HepG2 (cell line): Measurements from ENCODE around the gene TSNAXIP1. TPM values are rescaled to one million over a fixed set of nuclear protein-coding genes. Genes with fewer than 3 reads are reported as not detected.

Experiments
- ATAC-seq: fragments of 200-7000 bp; cut with Tn5 transposase; 3 replicates; pipeline ENCODE4 v1.9.1; 2020; ENCODE audit warnings: mild to moderate bottlenecking, moderate library complexity
- BruUV-seq: library from RNA; stranded (reverse); fragments of 400-500 nt; replicated peaks from 2 replicates; lab custom pipeline; 2021; lab: Mats Ljungman, UMichigan
- CTCF ChIA-PET: fragments of 300-600 bp; formaldehyde crosslinking; extraction: SDS; loops from one replicate; lab custom pipeline; 2021; ENCODE audit warnings: low total read pairs, inconsistent platforms, low intra/inter-chr PET ratio; lab: Yijun Ruan, JAX
- POLR2A ChIA-PET: fragments of 350-600 bp; sonication (Branson Sonifier 250); formaldehyde crosslinking; loops from one replicate; lab custom pipeline; 2020; ENCODE audit warnings: antibody characterized with exemption, inconsistent platforms; lab: Yijun Ruan, JAX
- DNase-seq: peaks from one replicate; pipeline ENCODE4 v3.0.0-alpha.2; 2015; ENCODE audit warnings: low spot score
- FAIRE-seq: peaks from 3 replicates; lab custom pipeline; 2011; peaks lifted over from hg19 to GRCh38; lab: Jason Lieb, UNC
- H2AFZ ChIP-seq: one replicate; pipeline ENCODE4 v1.6.1; 2011; ENCODE audit warnings: low read length, inconsistent platforms
- H3K27ac ChIP-seq: fragments of 300-600 bp; 3 replicates; pipeline ENCODE4 v1.8.0; 2011; ENCODE audit warnings: mixed run types, mild to moderate bottlenecking, mixed read lengths, low read length, inconsistent platforms; ENCODE audit not compliant: insufficient read depth; ENCODE audit errors: extremely low read length
- H3K27me3 ChIP-seq, 2 experiments: fragments of 200-600 bp in 1 of 2; 2 replicates in 1 of 2; 3 replicates in 1 of 2; pipeline versions ENCODE4 v1.6.0 to v1.8.0; 2011; ENCODE audit warnings: low read length in 2 of 2, mild to moderate bottlenecking in 2 of 2, moderate library complexity in 2 of 2, inconsistent platforms in 1 of 2; ENCODE audit not compliant: insufficient read depth in 2 of 2, control insufficient read depth in 1 of 2
- H3K36me3 ChIP-seq, 2 experiments: fragments of 200-600 bp in 1 of 2; replicated peaks in 1 of 2; 2 replicates in 1 of 2; 3 replicates in 1 of 2; pipeline versions ENCODE4 v1.5.1 to v1.8.0; 2011; ENCODE audit warnings: low read length in 2 of 2, inconsistent platforms in 1 of 2; ENCODE audit not compliant: insufficient read depth in 2 of 2, control insufficient read depth in 1 of 2
- H3K4me1 ChIP-seq: 2 replicates; pipeline ENCODE4 v1.5.1; 2012; ENCODE audit warnings: low read length, inconsistent platforms; ENCODE audit not compliant: insufficient read depth
- H3K4me2 ChIP-seq: 2 replicates; pipeline ENCODE4 v1.6.0; 2011; ENCODE audit warnings: low read depth, low read length, inconsistent platforms
- H3K4me3 ChIP-seq, 3 experiments: fragments of 200-600 bp in 1 of 3; sonication (generic), shearing (Covaris generic) in 1 of 3; replicated peaks in 1 of 3; 2 replicates each; pipeline ENCODE4 v1.5.1; 2011 to 2016; ENCODE audit warnings: low read length in 3 of 3, inconsistent platforms in 2 of 3, low read depth in 2 of 3, mild to moderate bottlenecking in 2 of 3, control low read depth in 1 of 3, mixed read lengths in 1 of 3; ENCODE audit not compliant: insufficient read depth in 1 of 3
- H3K79me2 ChIP-seq: one replicate; pipeline ENCODE4 v1.6.1; 2011; ENCODE audit warnings: low read length, inconsistent platforms; ENCODE audit not compliant: insufficient read depth
- H3K9ac ChIP-seq: 2 replicates; pipeline ENCODE4 v1.6.0; 2011; ENCODE audit warnings: mild to moderate bottlenecking, low read depth, low read length, inconsistent platforms; ENCODE audit not compliant: insufficient read depth
- H3K9me3 ChIP-seq: 2 replicates; pipeline ENCODE4 v1.5.1; 2012; ENCODE audit warnings: mild to moderate bottlenecking, low read length
- H4K20me1 ChIP-seq: 2 replicates; pipeline ENCODE4 v1.6.0; 2011; ENCODE audit warnings: inconsistent platforms, mild to moderate bottlenecking, low read length, moderate library complexity; ENCODE audit not compliant: insufficient read depth
- FOXC1 ChIP-seq: sonication (generic); formaldehyde crosslinking; IDR thresholded peaks from 2 replicates; pipeline ENCODE4 v1.8.0; 2022; ENCODE audit warnings: mild to moderate bottlenecking, missing genetic modification reagents, borderline replicate concordance
- GTF2F1 ChIP-seq: fragments of 150-350 bp; IDR thresholded peaks from 2 replicates; pipeline ENCODE4 v1.6.1; 2014; ENCODE audit warnings: low read length
- HES4 ChIP-seq: sonication (generic); formaldehyde crosslinking; IDR thresholded peaks from 2 replicates; pipeline ENCODE4 v1.9.0; 2021; ENCODE audit warnings: mild to moderate bottlenecking, missing genetic modification reagents, borderline replicate concordance
- KDM3A ChIP-seq: IDR thresholded peaks from 2 replicates; pipeline ENCODE4 v1.6.1; 2018; ENCODE audit warnings: low read depth, missing compliant biosample characterization
- NFE2 ChIP-seq: sonication (generic); formaldehyde crosslinking; IDR thresholded peaks from 2 replicates; pipeline ENCODE4 v1.4.0; 2020; ENCODE audit warnings: missing genetic modification reagents
- SMYD3 ChIP-seq: sonication (generic); formaldehyde crosslinking; IDR thresholded peaks from 2 replicates; pipeline ENCODE4 v1.8.1; 2023; ENCODE audit warnings: mild to moderate bottlenecking, missing genetic modification reagents
- SNRNP70 ChIP-seq: fragments of 200-400 bp; formaldehyde crosslinking; IDR thresholded peaks from 2 replicates; pipeline ENCODE4 v1.6.1; 2017; ENCODE audit warnings: mild to moderate bottlenecking, low read depth, low read length, moderate library complexity
- ZNF367 ChIP-seq: sonication (generic); formaldehyde crosslinking; IDR thresholded peaks from 2 replicates; pipeline ENCODE4 v1.4.0; 2020; ENCODE audit warnings: missing genetic modification reagents, borderline replicate concordance
- WGBS: methylation state at CpG from one replicate; pipeline ENCODE4 v1.1.6; 2017; ENCODE audit warnings: low lambda C conversion rate; 5-methylcytosine and 5-hydroxymethylcytosine counted together
- in situ Hi-C: cut with HindIII; loops from 2 replicates; pipeline ENCODE4 v1.10.0; 2017; ENCODE audit warnings: low pct_unique_long_range_greater_than_20kb; ENCODE audit not compliant: extremely low pct_ligation_motif_present
- intact Hi-C: fragments of 100-400 bp; cut with micrococcal nuclease; formaldehyde crosslinking; loops from one replicate; pipeline ENCODE4 v1.10.0; 2022; ENCODE audit not compliant: unreplicated experiment
- polyA plus RNA-seq, 8 experiments: library from polyadenylated mRNA; depleted of rRNA in 3 of 8; stranded (reverse) in 7 of 8; unstranded in 1 of 8; fragments of >200 nt; fragmentation: Illumina TruSeq in 4 of 8; extraction: Trizol in 4 of 8; gene quantifications; 2 replicates each; pipeline versions ENCODE4 v1.2.1 to v1.2.3, GENCODE V29; 2011 to 2016; ENCODE audit warnings: low read depth in 4 of 8, missing spikeins in 1 of 8, mixed read lengths in 1 of 8; ENCODE audit not compliant: insufficient read depth in 1 of 8
- total RNA-seq, 5 experiments: library from RNA; depleted of rRNA; stranded (reverse); fragments of >200 nt; fragmentation: Illumina TruSeq; extraction: Trizol; gene quantifications; 2 replicates each; pipeline ENCODE4 v1.2.3, GENCODE V29; 2016; ENCODE audit warnings: low read depth in 1 of 5
- TF ChIP-seq, protein P1 (sequence below): sonication (generic); formaldehyde crosslinking; IDR thresholded peaks from 2 replicates; pipeline ENCODE4 v1.5.0; 2020; ENCODE audit warnings: mild to moderate bottlenecking, missing genetic modification reagents, borderline replicate concordance
- TF ChIP-seq, protein P2 (sequence below): sonication (generic); formaldehyde crosslinking; IDR thresholded peaks from 2 replicates; pipeline ENCODE4 v1.5.1; 2020; ENCODE audit warnings: mild to moderate bottlenecking, missing genetic modification reagents
- TF ChIP-seq, protein P3 (sequence below): sonication (generic); formaldehyde crosslinking; IDR thresholded peaks from 2 replicates; pipeline ENCODE4 v1.4.0; 2020; ENCODE audit warnings: missing genetic modification reagents
- TF ChIP-seq, protein P4 (sequence below): IDR thresholded peaks from 2 replicates; pipeline ENCODE4 v1.6.1; 2016; ENCODE audit warnings: low read depth, missing genetic modification reagents, missing compliant biosample characterization

Gene TSNAXIP1
- total and polyA plus RNA-seq, 2 of the 13 experiments (the other 11 are each of a cell fraction or from before 2014, with no cell fraction given), result 0.37 to 0.86 TPM

DNA sequence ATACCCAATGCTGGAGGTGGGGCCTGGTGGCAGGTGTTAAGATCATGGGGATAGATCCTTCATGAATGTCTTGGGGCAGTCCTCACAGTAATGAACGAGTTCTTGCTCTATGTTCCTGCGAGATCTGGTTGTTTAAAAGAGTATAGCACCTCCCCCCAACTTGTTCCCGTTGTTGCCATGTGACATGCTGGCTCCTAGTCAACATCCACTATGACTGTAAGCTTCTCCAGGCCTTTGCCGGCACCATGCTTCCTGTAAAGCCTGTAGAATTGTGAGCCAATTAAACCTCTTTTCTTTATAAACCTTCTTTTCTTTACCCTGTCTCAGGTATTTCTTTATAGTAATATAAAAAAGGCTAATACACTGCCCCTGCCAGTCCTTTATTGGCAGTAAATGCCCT lies 33.6 kb upstream of the TSNAXIP1 start:
- H3K36me3 ChIP-seq, result peaks cover 2 to 23% of the 10 kb centered on the region in 2 experiments; a peak in 4 of 5 replicates
- ATAC-seq (no peak), DNase-seq (no peak), FAIRE-seq (no peak)
- peaks cover 5% of the 10 kb centered on the region; the same call in 1 of the 2 replicates for H3K9me3 ChIP-seq
- ChIA-PET POLR2A (no interaction called here), CTCF (no interaction called here)
- no peak overlapping the region for H2AFZ ChIP-seq
- H3K4me3 ChIP-seq, result no peak overlapping the region
- WGBS, result 93% methylated on average over 4 of the region's 4 CpGs
- H3K79me2 ChIP-seq, result peaks cover 10% of the 10 kb centered on the region
- H3K9ac ChIP-seq, result no peak overlapping the region
- H3K4me2 ChIP-seq, result no peak overlapping the region
- in situ Hi-C loops (no loop called here), intact Hi-C loops (no loop called here)
- peaks cover 18% of the 10 kb centered on the region for H3K4me1 ChIP-seq
- peaks cover 8% of the 10 kb centered on the region; the same call in 1 of the 2 replicates for H4K20me1 ChIP-seq
- H3K27me3 ChIP-seq, result no peaks in the 10 kb centered on the region
- H3K27ac ChIP-seq, result no peak overlapping the region
- no TSS peak for BruUV-seq
- TF ChIP-seq SNRNP70 (no peak), NFE2 (no peak), KDM3A (CRISPR knock-in tag) (no peak), ZNF367 (no peak), SMYD3 (CRISPR knock-in tag) (no peak), GTF2F1 (no peak), HES4 (no peak), FOXC1 (no peak)
- TF ChIP-seq, protein P1, sequence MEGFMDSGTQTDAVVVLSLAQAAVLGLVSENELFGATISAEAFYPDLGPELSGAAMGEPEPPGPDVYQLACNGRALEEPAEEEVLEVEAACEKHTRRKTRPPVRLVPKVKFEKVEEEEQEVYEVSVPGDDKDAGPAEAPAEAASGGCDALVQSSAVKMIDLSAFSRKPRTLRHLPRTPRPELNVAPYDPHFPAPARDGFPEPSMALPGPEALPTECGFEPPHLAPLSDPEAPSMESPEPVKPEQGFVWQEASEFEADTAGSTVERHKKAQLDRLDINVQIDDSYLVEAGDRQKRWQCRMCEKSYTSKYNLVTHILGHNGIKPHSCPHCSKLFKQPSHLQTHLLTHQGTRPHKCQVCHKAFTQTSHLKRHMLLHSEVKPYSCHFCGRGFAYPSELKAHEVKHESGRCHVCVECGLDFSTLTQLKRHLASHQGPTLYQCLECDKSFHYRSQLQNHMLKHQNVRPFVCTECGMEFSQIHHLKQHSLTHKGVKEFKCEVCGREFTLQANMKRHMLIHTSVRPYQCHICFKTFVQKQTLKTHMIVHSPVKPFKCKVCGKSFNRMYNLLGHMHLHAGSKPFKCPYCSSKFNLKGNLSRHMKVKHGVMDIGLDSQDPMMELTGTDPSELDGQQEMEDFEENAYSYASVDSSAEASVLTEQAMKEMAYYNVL, result no peak
- TF ChIP-seq, protein P2, sequence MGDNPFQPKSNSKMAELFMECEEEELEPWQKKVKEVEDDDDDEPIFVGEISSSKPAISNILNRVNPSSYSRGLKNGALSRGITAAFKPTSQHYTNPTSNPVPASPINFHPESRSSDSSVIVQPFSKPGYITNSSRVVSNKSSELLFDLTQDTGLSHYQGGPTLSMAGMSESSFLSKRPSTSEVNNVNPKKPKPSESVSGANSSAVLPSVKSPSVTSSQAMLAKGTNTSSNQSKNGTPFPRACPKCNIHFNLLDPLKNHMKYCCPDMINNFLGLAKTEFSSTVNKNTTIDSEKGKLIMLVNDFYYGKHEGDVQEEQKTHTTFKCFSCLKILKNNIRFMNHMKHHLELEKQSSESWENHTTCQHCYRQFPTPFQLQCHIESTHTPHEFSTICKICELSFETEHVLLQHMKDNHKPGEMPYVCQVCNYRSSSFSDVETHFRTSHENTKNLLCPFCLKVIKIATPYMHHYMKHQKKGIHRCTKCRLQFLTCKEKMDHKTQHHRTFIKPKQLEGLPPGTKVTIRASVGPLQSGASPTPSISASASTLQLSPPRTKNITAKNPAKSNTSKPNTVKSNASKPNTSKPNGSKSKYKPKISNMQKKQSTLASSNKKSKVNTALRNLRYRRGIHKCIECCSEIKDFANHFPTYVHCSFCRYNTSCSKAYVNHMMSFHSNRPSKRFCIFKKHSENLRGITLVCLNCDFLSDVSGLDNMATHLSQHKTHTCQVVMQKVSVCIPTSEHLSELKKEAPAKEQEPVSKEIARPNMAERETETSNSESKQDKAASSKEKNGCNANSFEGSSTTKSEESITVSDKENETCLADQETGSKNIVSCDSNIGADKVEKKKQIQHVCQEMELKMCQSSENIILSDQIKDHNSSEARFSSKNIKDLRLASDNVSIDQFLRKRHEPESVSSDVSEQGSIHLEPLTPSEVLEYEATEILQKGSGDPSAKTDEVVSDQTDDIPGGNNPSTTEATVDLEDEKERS (CRISPR knock-in tag), result no peak
- TF ChIP-seq, protein P3, sequence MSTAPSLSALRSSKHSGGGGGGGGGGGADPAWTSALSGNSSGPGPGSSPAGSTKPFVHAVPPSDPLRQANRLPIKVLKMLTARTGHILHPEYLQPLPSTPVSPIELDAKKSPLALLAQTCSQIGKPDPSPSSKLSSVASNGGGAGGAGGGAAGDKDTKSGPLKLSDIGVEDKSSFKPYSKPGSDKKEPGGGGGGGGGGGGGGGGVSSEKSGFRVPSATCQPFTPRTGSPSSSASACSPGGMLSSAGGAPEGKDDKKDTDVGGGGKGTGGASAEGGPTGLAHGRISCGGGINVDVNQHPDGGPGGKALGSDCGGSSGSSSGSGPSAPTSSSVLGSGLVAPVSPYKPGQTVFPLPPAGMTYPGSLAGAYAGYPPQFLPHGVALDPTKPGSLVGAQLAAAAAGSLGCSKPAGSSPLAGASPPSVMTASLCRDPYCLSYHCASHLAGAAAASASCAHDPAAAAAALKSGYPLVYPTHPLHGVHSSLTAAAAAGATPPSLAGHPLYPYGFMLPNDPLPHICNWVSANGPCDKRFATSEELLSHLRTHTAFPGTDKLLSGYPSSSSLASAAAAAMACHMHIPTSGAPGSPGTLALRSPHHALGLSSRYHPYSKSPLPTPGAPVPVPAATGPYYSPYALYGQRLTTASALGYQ (CRISPR knock-in tag), result no peak
- TF ChIP-seq, protein P4, sequence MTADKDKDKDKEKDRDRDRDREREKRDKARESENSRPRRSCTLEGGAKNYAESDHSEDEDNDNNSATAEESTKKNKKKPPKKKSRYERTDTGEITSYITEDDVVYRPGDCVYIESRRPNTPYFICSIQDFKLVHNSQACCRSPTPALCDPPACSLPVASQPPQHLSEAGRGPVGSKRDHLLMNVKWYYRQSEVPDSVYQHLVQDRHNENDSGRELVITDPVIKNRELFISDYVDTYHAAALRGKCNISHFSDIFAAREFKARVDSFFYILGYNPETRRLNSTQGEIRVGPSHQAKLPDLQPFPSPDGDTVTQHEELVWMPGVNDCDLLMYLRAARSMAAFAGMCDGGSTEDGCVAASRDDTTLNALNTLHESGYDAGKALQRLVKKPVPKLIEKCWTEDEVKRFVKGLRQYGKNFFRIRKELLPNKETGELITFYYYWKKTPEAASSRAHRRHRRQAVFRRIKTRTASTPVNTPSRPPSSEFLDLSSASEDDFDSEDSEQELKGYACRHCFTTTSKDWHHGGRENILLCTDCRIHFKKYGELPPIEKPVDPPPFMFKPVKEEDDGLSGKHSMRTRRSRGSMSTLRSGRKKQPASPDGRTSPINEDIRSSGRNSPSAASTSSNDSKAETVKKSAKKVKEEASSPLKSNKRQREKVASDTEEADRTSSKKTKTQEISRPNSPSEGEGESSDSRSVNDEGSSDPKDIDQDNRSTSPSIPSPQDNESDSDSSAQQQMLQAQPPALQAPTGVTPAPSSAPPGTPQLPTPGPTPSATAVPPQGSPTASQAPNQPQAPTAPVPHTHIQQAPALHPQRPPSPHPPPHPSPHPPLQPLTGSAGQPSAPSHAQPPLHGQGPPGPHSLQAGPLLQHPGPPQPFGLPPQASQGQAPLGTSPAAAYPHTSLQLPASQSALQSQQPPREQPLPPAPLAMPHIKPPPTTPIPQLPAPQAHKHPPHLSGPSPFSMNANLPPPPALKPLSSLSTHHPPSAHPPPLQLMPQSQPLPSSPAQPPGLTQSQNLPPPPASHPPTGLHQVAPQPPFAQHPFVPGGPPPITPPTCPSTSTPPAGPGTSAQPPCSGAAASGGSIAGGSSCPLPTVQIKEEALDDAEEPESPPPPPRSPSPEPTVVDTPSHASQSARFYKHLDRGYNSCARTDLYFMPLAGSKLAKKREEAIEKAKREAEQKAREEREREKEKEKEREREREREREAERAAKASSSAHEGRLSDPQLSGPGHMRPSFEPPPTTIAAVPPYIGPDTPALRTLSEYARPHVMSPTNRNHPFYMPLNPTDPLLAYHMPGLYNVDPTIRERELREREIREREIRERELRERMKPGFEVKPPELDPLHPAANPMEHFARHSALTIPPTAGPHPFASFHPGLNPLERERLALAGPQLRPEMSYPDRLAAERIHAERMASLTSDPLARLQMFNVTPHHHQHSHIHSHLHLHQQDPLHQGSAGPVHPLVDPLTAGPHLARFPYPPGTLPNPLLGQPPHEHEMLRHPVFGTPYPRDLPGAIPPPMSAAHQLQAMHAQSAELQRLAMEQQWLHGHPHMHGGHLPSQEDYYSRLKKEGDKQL, result no peak
